Astrocyte of the spinal cord (primary cell): ENCODE measurements around the gene PCSK7.

ENCODE experiments used
- DNase-seq: peaks from one replicate; pipeline ENCODE4 v3.0.0; 2011; ENCODE audit warnings: low read depth, low spot score
- H3K4me3 ChIP-seq: 2 replicates; pipeline ENCODE4 v1.5.1; 2011; ENCODE audit warnings: low read depth, mild to moderate bottlenecking, low read length, moderate library complexity
- in situ Hi-C: cut with HindIII; loops from 2 replicates; pipeline ENCODE4 v1.10.0; 2017; ENCODE audit warnings: low sequenced_read_pairs
- TF ChIP-seq, protein P1 (sequence below): IDR thresholded peaks from 2 replicates; pipeline ENCODE4 v1.5.1; 2012; ENCODE audit warnings: low read depth, mild to moderate bottlenecking, low read length, inconsistent platforms

Gene PCSK7

GRCh38 chr11:117255966-117256365 lies 24.1 kb upstream of the PCSK7 start:
- no peak overlapping the region for H3K4me3 ChIP-seq
- in situ Hi-C loops: no loop called here
- TF ChIP-seq, protein P1, sequence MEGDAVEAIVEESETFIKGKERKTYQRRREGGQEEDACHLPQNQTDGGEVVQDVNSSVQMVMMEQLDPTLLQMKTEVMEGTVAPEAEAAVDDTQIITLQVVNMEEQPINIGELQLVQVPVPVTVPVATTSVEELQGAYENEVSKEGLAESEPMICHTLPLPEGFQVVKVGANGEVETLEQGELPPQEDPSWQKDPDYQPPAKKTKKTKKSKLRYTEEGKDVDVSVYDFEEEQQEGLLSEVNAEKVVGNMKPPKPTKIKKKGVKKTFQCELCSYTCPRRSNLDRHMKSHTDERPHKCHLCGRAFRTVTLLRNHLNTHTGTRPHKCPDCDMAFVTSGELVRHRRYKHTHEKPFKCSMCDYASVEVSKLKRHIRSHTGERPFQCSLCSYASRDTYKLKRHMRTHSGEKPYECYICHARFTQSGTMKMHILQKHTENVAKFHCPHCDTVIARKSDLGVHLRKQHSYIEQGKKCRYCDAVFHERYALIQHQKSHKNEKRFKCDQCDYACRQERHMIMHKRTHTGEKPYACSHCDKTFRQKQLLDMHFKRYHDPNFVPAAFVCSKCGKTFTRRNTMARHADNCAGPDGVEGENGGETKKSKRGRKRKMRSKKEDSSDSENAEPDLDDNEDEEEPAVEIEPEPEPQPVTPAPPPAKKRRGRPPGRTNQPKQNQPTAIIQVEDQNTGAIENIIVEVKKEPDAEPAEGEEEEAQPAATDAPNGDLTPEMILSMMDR: no peak
- DNase-seq: no peak

GRCh38 chr11:117251506-117251905 lies 19.6 kb upstream of the PCSK7 start:
- DNase-seq: no peak
- TF ChIP-seq, protein P1: no peak
- in situ Hi-C loops: no loop called here
- no peak overlapping the region for H3K4me3 ChIP-seq

DNA sequence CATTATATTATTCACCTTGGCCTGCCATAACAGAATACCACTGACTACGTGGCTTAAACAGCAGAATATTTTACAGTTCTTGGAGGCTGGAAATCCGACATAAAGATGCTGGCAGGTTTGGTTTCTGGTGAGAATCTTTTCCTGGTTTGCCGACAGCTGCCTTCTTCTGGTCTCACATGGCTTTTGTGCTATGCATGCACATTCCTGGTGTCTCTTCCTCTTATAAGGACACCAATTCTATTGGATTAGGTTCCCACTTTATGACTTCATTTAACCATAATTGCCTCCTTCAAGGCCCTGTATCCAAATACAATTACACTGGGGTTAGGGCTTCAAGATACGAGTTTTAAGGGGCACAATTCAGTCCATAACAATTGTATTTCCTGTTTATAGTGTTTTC lies 17.7 kb upstream of the PCSK7 start:
- no peak for DNase-seq
- TF ChIP-seq, protein P1: no peak
- in situ Hi-C loops: no loop called here
- no peak overlapping the region for H3K4me3 ChIP-seq

- no peak for DNase-seq
- in situ Hi-C loops: no loop called here
- no peak overlapping the region for H3K4me3 ChIP-seq
- TF ChIP-seq, protein P1: no peak
Measured at GRCh38 chr11:117248341-117248740, 16.5 kb upstream of the PCSK7 start.

GRCh38 chr11:117239295-117239694 lies 7.4 kb upstream of the PCSK7 start:
- TF ChIP-seq, protein P1: peak; percentile 71
- H3K4me3 ChIP-seq: no peak overlapping the region
- peak; percentile 87 for DNase-seq
- in situ Hi-C loops: no loop called here

DNA sequence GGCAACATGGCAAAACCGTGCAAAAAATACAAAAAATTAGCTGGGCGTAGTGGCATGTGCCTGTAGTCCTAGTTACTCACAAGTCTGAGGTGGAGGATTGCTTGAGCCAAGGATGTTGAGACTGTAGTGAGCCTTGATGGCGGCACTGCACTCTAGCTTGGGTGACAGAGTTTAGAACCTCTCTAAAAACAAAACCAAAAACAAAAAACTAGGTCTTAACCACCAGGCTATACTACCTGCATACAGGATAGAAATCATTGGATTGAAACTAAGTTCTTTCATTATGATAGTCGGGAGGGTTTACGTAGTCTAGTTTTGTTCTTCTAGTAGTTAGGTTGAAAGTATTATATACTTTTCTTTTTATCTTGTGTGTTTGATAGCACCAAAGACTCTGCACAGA lies 6.3 kb upstream of the PCSK7 start:
- in situ Hi-C loops: no loop called here
- DNase-seq: no peak
- H3K4me3 ChIP-seq: no peak overlapping the region
- TF ChIP-seq, protein P1: no peak

DNA sequence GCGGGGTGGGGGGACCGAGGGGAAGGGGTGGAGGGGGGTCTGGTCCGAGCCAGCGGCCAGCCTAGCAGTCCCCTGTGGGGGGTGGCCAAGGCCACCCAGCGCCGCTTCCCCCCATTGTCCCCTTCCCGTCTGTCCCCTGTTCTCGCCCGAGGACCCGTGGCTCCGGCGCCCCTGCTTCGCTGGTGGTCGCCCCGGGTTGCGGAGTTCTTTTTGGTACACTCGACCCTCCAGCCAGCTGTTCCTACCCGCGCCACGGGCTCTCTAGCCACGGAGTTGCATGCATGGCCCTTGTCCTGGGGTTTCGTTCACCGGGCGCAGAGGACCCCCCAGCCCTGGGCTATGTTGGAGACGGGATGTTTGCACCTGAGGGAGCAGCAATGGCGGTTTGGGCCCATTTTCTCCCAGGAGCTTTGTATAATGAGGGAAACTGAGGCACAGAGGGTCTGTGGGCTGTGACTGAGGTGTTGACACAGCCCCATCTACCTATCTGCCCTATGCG lies 1.1 kb upstream of the PCSK7 start:
- peak overlapping the region; percentile 98 for H3K4me3 ChIP-seq
- TF ChIP-seq, protein P1: no peak
- no peak for DNase-seq
- in situ Hi-C loops: no loop called here
